ENCODE data around the gene BTBD9. TPM values are rescaled to one million over a fixed set of nuclear protein-coding genes. Genes with fewer than 3 reads are reported as not detected.
"Not testable (repeated sequence)": the region's sequence is repeated elsewhere in the genome, so short reads cannot be mapped to it uniquely, and the experiment has no call there.

Gene BTBD9
- total RNA-seq, 1 experiment from 2014 or later = 11.3 TPM

GRCh38 chr6:38649744-38650143 is 10.0 kb upstream of the BTBD9 start:
- DNase-seq (ENCODE audit: low read depth) = no peak

GRCh38 chr6:38648629-38649028 is 8.9 kb upstream of the BTBD9 start:
- DNase-seq (ENCODE audit: low read depth) = no peak

GRCh38 chr6:38646166-38646878 is 6.6 kb upstream of the BTBD9 start:
- DNase-seq (ENCODE audit: low read depth) = peak; percentile 54

- no peak for DNase-seq (ENCODE audit: low read depth)
Measured at GRCh38 chr6:38644951-38645350, 5.2 kb upstream of the BTBD9 start.

GRCh38 chr6:38640216-38640909 is 634 bp upstream of the BTBD9 start:
- DNase-seq (ENCODE audit: low read depth) = no peak

- DNase-seq (ENCODE audit: low read depth) = peak; percentile 65
Measured at GRCh38 chr6:38638941-38639497, 710 bp downstream of the BTBD9 start.

GRCh38 chr6:38637756-38638155 is 2.0 kb downstream of the BTBD9 start:
- no peak for DNase-seq (ENCODE audit: low read depth)

- DNase-seq (ENCODE audit: low read depth) = no peak
Measured at GRCh38 chr6:38636027-38636426, 3.7 kb downstream of the BTBD9 start.

- DNase-seq (ENCODE audit: low read depth) = no peak
Measured at GRCh38 chr6:38634518-38634917, 5.2 kb downstream of the BTBD9 start.

GRCh38 chr6:38632490-38632889 is 7.2 kb downstream of the BTBD9 start:
- DNase-seq (ENCODE audit: low read depth) = peak; percentile 37

- DNase-seq (ENCODE audit: low read depth) = no peak
Measured at GRCh38 chr6:38631186-38631783, 8.4 kb downstream of the BTBD9 start.

GRCh38 chr6:38625217-38625616 is 14.5 kb downstream of the BTBD9 start:
- DNase-seq (ENCODE audit: low read depth) = no peak

GRCh38 chr6:38619342-38619741 is 20.4 kb downstream of the BTBD9 start:
- DNase-seq (ENCODE audit: low read depth) = not testable (repeated sequence)

GRCh38 chr6:38618301-38618700 is 21.4 kb downstream of the BTBD9 start:
- DNase-seq (ENCODE audit: low read depth) = not testable (repeated sequence)

- DNase-seq (ENCODE audit: low read depth) = no peak
Measured at GRCh38 chr6:38617856-38618255, 21.9 kb downstream of the BTBD9 start.

- DNase-seq (ENCODE audit: low read depth) = peak; percentile 43
Measured at GRCh38 chr6:38612143-38612965, 27.4 kb downstream of the BTBD9 start.

GRCh38 chr6:38610050-38610625 is 29.6 kb downstream of the BTBD9 start:
- DNase-seq (ENCODE audit: low read depth) = no peak

GRCh38 chr6:38604700-38605099 is 35.0 kb downstream of the BTBD9 start:
- DNase-seq (ENCODE audit: low read depth) = no peak

GRCh38 chr6:38603966-38604365 is 35.8 kb downstream of the BTBD9 start:
- DNase-seq (ENCODE audit: low read depth) = no peak

GRCh38 chr6:38603496-38603895 is 36.2 kb downstream of the BTBD9 start:
- no peak for DNase-seq (ENCODE audit: low read depth)

GRCh38 chr6:38599966-38600550 is 39.7 kb downstream of the BTBD9 start:
- DNase-seq (ENCODE audit: low read depth) = no peak

All from M059J (cell line).